H9 (cell line): ENCODE results near the gene ARFGAP1. TPM values are rescaled to one million over a fixed set of nuclear protein-coding genes. Genes with fewer than 3 reads are reported as not detected.

Source experiments
- DNase-seq: peaks from one replicate; pipeline ENCODE4 v3.0.0-alpha.2; 2017
- H2AFZ ChIP-seq: one replicate; pipeline ENCODE4 v1.6.1; 2013; ENCODE audit warnings: mild to moderate bottlenecking, low read length, control low read depth, moderate library complexity
- H2AK5ac ChIP-seq: 2 replicates; pipeline ENCODE4 v1.6.1; 2013; ENCODE audit warnings: low read length, control low read depth, mixed read lengths; ENCODE audit not compliant: insufficient read length
- H2BK120ac ChIP-seq: one replicate; pipeline ENCODE4 v1.6.1; 2013; ENCODE audit warnings: low read depth, mild to moderate bottlenecking, low read length, control low read depth, inconsistent platforms; ENCODE audit not compliant: poor library complexity, severe bottlenecking
- H2BK12ac ChIP-seq: 2 replicates; pipeline ENCODE4 v1.6.1; 2013; ENCODE audit warnings: low read length, control low read depth, mixed read lengths, low read depth; ENCODE audit not compliant: insufficient read length
- H2BK15ac ChIP-seq: 2 replicates; pipeline ENCODE4 v1.6.1; 2013; ENCODE audit warnings: low read depth, low read length, control low read depth
- H2BK20ac ChIP-seq: one replicate; pipeline ENCODE4 v1.6.1; 2013; ENCODE audit warnings: low read depth, mild to moderate bottlenecking, low read length, control low read depth, inconsistent platforms; ENCODE audit not compliant: poor library complexity, severe bottlenecking
- H2BK5ac ChIP-seq: 2 replicates; pipeline ENCODE4 v1.6.1; 2013; ENCODE audit warnings: low read length, control low read depth, mixed read lengths; ENCODE audit not compliant: insufficient read length
- H3K14ac ChIP-seq: 2 replicates; pipeline ENCODE4 v1.6.1; 2013; ENCODE audit warnings: low read length, control low read depth; ENCODE audit not compliant: insufficient read depth
- H3K18ac ChIP-seq: 2 replicates; pipeline ENCODE4 v1.6.1; 2013; ENCODE audit warnings: low read depth, mild to moderate bottlenecking, mixed read lengths, low read length, control low read depth; ENCODE audit not compliant: insufficient read length
- H3K23ac ChIP-seq: 2 replicates; pipeline ENCODE4 v1.6.1; 2013; ENCODE audit warnings: low read length, control low read depth, mixed read lengths, low read depth; ENCODE audit not compliant: insufficient read length
- H3K23me2 ChIP-seq: 2 replicates; pipeline ENCODE4 v1.6.1; 2013; ENCODE audit warnings: low read depth, mild to moderate bottlenecking, mixed read lengths, low read length, control low read depth; ENCODE audit not compliant: insufficient read length, poor library complexity, severe bottlenecking
- H3K27ac ChIP-seq: 2 replicates; pipeline ENCODE4 v1.5.1; 2013; ENCODE audit warnings: low read length, control low read depth, mixed read lengths, low read depth; ENCODE audit not compliant: insufficient read length
- H3K27me3 ChIP-seq: 2 replicates; pipeline ENCODE4 v1.6.1; 2013; ENCODE audit warnings: low read length, control low read depth, inconsistent platforms; ENCODE audit not compliant: insufficient read depth
- H3K4ac ChIP-seq: 2 replicates; pipeline ENCODE4 v1.6.1; 2013; ENCODE audit warnings: low read depth, mild to moderate bottlenecking, control low read depth, inconsistent platforms, low read length, moderate library complexity
- H3K4me1 ChIP-seq: 2 replicates; pipeline ENCODE4 v1.6.1; 2013; ENCODE audit warnings: low read length, control low read depth, inconsistent platforms; ENCODE audit not compliant: insufficient read depth
- H3K4me2 ChIP-seq: 2 replicates; pipeline ENCODE4 v1.6.1; 2013; ENCODE audit warnings: low read length, control low read depth, mixed read lengths; ENCODE audit not compliant: insufficient read length, insufficient read depth
- H3K56ac ChIP-seq: 2 replicates; pipeline ENCODE4 v1.6.1; 2013; ENCODE audit warnings: low read depth, mild to moderate bottlenecking, mixed read lengths, low read length, control low read depth; ENCODE audit not compliant: insufficient read length
- H3K79me1 ChIP-seq: 2 replicates; pipeline ENCODE4 v1.6.1; 2013; ENCODE audit warnings: low read depth, mild to moderate bottlenecking, moderate library complexity, low read length, control low read depth, inconsistent platforms; ENCODE audit not compliant: insufficient read depth, poor library complexity, severe bottlenecking
- H3K79me2 ChIP-seq: 2 replicates; pipeline ENCODE4 v1.6.1; 2013; ENCODE audit warnings: low read length, control low read depth, inconsistent platforms; ENCODE audit not compliant: insufficient read depth
- H3K9ac ChIP-seq: 2 replicates; pipeline ENCODE4 v1.6.1; 2013; ENCODE audit warnings: low read length, control low read depth, mixed read lengths; ENCODE audit not compliant: insufficient read length; ENCODE audit errors: extremely low read depth
- H3K9me3 ChIP-seq: one replicate; pipeline ENCODE4 v1.6.1; 2013; ENCODE audit warnings: low read depth, low read length, inconsistent platforms; ENCODE audit not compliant: control insufficient read depth
- H3T11ph ChIP-seq: one replicate; pipeline ENCODE4 v1.6.1; 2013; ENCODE audit warnings: mild to moderate bottlenecking, low read length, control low read depth, inconsistent platforms
- H4K20me1 ChIP-seq: one replicate; pipeline ENCODE4 v1.6.1; 2013; ENCODE audit not compliant: control insufficient read depth, insufficient read length, insufficient read depth
- H4K5ac ChIP-seq: 2 replicates; pipeline ENCODE4 v1.6.1; 2013; ENCODE audit warnings: low read depth, mild to moderate bottlenecking, mixed read lengths, low read length, control low read depth; ENCODE audit not compliant: insufficient read length
- H4K8ac ChIP-seq: replicated peaks from 2 replicates; pipeline ENCODE4 v1.6.1; 2013; ENCODE audit warnings: low read length, control low read depth, mixed read lengths, low read depth; ENCODE audit not compliant: insufficient read length
- H4K91ac ChIP-seq: 2 replicates; pipeline ENCODE4 v1.6.1; 2013; ENCODE audit warnings: low read depth, mild to moderate bottlenecking, moderate library complexity, mixed read lengths, low read length, control low read depth; ENCODE audit not compliant: insufficient read length
- H3K27ac Mint-ChIP-seq, 3 experiments: 2 replicates in 2 of 3; 3 replicates in 1 of 3; pipeline ENCODE4 v1.8.0; 2020 to 2021; ENCODE audit warnings: mixed read lengths in 3 of 3, mild to moderate bottlenecking in 1 of 3, moderate library complexity in 1 of 3
- H3K27me3 Mint-ChIP-seq: 2 replicates; pipeline ENCODE4 v1.8.0; 2021; ENCODE audit warnings: low read depth, mild to moderate bottlenecking, moderate library complexity, mixed read lengths
- H3K36me3 Mint-ChIP-seq, 3 experiments: 2 replicates in 2 of 3; 3 replicates in 1 of 3; pipeline ENCODE4 v1.8.0; 2020 to 2021; ENCODE audit warnings: low read depth in 3 of 3, mixed read lengths in 3 of 3; ENCODE audit not compliant: insufficient read depth in 1 of 3
- H3K4me1 Mint-ChIP-seq, 2 experiments: 2 replicates each; pipeline ENCODE4 v1.8.0; 2020; ENCODE audit warnings: mixed read lengths in 2 of 2
- H3K4me3 Mint-ChIP-seq, 2 experiments: 2 replicates in 1 of 2; 3 replicates in 1 of 2; pipeline ENCODE4 v1.8.0; 2020 to 2021; ENCODE audit warnings: mild to moderate bottlenecking in 2 of 2, mixed read lengths in 2 of 2, moderate library complexity in 1 of 2
- H3K9me3 Mint-ChIP-seq, 2 experiments: 2 replicates in 1 of 2; 3 replicates in 1 of 2; pipeline ENCODE4 v1.8.0; 2020; ENCODE audit warnings: mild to moderate bottlenecking in 2 of 2, mixed read lengths in 2 of 2, moderate library complexity in 1 of 2
- WGBS: extraction: QIAGEN DNeasy Blood & Tissue Kit; methylation state at CpG from one replicate; pipeline ENCODE4 v1.1.7; 2013; ENCODE audit warnings: missing lambda C conversion rate, low lambda C conversion rate, mixed read lengths; ENCODE audit not compliant: insufficient read length; ENCODE audit errors: extremely low coverage; 5-methylcytosine and 5-hydroxymethylcytosine counted together
- long read RNA-seq: library from polyadenylated mRNA; unstranded; transcript quantifications from one replicate; pipeline ENCODE4 v2.0.0, GENCODE V29; 2020
- total RNA-seq: library from RNA; stranded (reverse); gene quantifications from 2 replicates; pipeline ENCODE4 v1.2.1, GENCODE V29; 2021
- TF ChIP-seq, protein P1 (sequence below): fragments of 200-600 bp; sonication (generic); conservative IDR thresholded peaks from 3 replicates; pipeline ENCODE4 v1.8.0; 2021; ENCODE audit warnings: antibody characterized with exemption, mild to moderate bottlenecking

The ARFGAP1 gene
- 111 and 114 TPM in 2 replicates for total RNA-seq
- long read RNA-seq, transcript ARFGAP1-203 (13 exons, 3,281 nt): major isoform, 545 of 696 reads
- long read RNA-seq, transcript ARFGAP1-210 (12 exons, 3,176 nt): minor isoform, 5 of 696 reads
- long read RNA-seq, partial matches to known transcripts: 66 of 696 reads
- long read RNA-seq, other reads (novel, unspliced or antisense): 76 of 696 reads

DNA sequence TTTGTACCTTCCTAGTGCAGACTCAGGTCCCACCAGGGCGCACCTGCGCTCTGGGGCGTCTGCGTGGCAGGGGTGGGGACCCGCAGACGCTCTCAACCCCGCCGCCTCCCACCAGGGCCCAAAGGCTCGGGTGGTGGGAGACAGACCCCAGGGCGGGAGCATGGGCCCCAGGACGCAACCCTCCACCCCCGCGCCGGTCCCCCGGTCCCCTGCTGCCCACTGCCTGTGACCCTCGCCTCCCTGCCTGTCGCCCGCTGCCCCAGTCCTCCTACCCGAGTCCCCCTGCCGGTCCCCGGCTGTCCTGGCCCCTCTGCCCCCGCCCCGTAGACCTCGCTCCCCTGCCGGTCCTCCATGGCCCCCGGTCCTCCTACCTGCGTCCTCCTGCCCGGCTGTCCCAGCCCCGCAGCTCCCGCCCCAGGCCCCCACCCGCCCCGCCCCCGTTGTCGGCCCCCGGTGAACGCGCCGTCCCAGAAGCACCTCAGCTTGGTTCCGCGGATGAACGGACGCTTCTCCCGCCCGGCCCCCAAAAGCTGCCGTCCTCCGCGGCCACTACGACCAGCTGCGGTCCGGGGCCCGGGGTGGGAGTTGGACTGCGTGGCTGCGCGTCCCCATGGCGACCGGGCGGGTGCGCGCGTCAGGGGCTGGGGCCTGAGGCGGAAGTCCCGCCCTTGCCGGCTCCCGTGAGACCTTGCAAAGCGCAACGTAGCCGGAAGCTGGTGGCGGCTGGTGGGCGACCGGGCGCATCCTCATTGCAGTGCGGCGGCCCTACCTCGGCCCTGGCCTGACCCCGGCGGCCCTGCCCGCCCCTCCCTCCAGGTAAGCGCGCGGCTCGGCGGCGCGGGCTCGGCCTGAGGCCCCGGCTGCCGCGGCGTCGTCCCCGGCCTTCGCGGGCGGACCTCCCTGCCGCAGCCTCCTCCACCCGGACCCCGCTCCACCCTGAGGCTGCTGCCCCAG is at the start of gene ARFGAP1:
TSS of gene ARFGAP1 (plus strand) at position 709 of the 954 bp plus-strand sequence. CDS start 2,768 bp downstream, outside the sequence.
- Histone ChIP-seq H3K4ac (no peak within 1 kb of the TSS), H3T11ph (no peak within 1 kb of the TSS), H3K27ac (no peak within 1 kb of the TSS), H4K91ac (no peak within 1 kb of the TSS), H3K18ac (no peak within 1 kb of the TSS), H3K4me2 (peak within 1 kb of the TSS; percentile 51), H2BK12ac (no peak within 1 kb of the TSS), H3K14ac (peak within 1 kb of the TSS; percentile 54; the same call in 1 of the 2 replicates), H4K8ac (no peak within 1 kb of the TSS), H3K27me3 (no peaks in the 10 kb centered on the region), H2AK5ac (no peak within 1 kb of the TSS), H3K79me2 (peaks cover 27% of the 10 kb centered on the region; the same call in 1 of the 2 replicates), H3K23ac (no peak within 1 kb of the TSS), H4K5ac (no peak within 1 kb of the TSS), H3K9me3 (no peaks in the 10 kb centered on the region), H2BK20ac (no peak within 1 kb of the TSS), H2BK5ac (no peak within 1 kb of the TSS), H4K20me1 (no peaks in the 10 kb centered on the region), H2BK120ac (no peak within 1 kb of the TSS), H3K4me1 (0 out of 2 replicates have a peak, but pooled peaks cover 2% of the 10 kb centered on the region), H2BK15ac (no peak within 1 kb of the TSS), H3K79me1 (peaks cover 14% of the 10 kb centered on the region), H3K9ac (peak within 1 kb of the TSS; percentile 66), H3K56ac (no peak within 1 kb of the TSS), H2AFZ (no peak within 1 kb of the TSS), H3K23me2 (no peaks in the 10 kb centered on the region)
- Mint-ChIP-seq H3K4me3 (peak within 1 kb of the TSS; percentile 80 to 91), H3K4me1 (peaks cover 19 to 25% of the 10 kb centered on the region in 2 experiments), H3K36me3 (peaks cover 5 to 22% (median 15%) of the 10 kb centered on the region in 3 experiments), H3K27me3 (peaks cover 3% of the 10 kb centered on the region; the same call in 1 of the 2 replicates), H3K27ac (peak within 1 kb of the TSS; percentile 28 to 79 (median 68); a peak in 5 of 7 replicates), H3K9me3 (no peaks in the 10 kb centered on the region)
- DNase-seq: peak; percentile 90
- no CpG with 5 or more reads among the region's 97 CpGs for WGBS
- TF ChIP-seq, protein P1, sequence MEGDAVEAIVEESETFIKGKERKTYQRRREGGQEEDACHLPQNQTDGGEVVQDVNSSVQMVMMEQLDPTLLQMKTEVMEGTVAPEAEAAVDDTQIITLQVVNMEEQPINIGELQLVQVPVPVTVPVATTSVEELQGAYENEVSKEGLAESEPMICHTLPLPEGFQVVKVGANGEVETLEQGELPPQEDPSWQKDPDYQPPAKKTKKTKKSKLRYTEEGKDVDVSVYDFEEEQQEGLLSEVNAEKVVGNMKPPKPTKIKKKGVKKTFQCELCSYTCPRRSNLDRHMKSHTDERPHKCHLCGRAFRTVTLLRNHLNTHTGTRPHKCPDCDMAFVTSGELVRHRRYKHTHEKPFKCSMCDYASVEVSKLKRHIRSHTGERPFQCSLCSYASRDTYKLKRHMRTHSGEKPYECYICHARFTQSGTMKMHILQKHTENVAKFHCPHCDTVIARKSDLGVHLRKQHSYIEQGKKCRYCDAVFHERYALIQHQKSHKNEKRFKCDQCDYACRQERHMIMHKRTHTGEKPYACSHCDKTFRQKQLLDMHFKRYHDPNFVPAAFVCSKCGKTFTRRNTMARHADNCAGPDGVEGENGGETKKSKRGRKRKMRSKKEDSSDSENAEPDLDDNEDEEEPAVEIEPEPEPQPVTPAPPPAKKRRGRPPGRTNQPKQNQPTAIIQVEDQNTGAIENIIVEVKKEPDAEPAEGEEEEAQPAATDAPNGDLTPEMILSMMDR: no peak
